Mesenchymal stem cell (in vitro differentiated cells and primary cell): ENCODE data around the gene DSCAM.

Experiments used
- DNase-seq: peaks from one replicate; pipeline ENCODE4 v3.0.0-alpha.2; 2013
- H2AFZ ChIP-seq: one replicate; pipeline ENCODE4 v1.6.1; 2013; ENCODE audit warnings: low read depth, mild to moderate bottlenecking, control low read depth, inconsistent platforms, low read length, moderate library complexity
- H2AK5ac ChIP-seq: 2 replicates; pipeline ENCODE4 v1.6.1; 2013; ENCODE audit warnings: low read length, moderate library complexity, mild to moderate bottlenecking, inconsistent platforms; ENCODE audit not compliant: severe bottlenecking
- H2BK120ac ChIP-seq: one replicate; pipeline ENCODE4 v1.6.1; 2013; ENCODE audit warnings: low read depth, mild to moderate bottlenecking, inconsistent platforms, low read length, moderate library complexity
- H2BK12ac ChIP-seq, 2 experiments: one replicate each; pipeline ENCODE4 v1.6.1; 2013; ENCODE audit warnings: inconsistent platforms in 2 of 2, low read length in 2 of 2, mild to moderate bottlenecking in 2 of 2, moderate library complexity in 2 of 2, control low read depth in 1 of 2
- H2BK15ac ChIP-seq: one replicate; pipeline ENCODE4 v1.6.1; 2013; ENCODE audit warnings: mild to moderate bottlenecking, low read depth, inconsistent platforms; ENCODE audit not compliant: poor library complexity, severe bottlenecking
- H2BK5ac ChIP-seq: 2 replicates; pipeline ENCODE4 v1.6.1; 2013; ENCODE audit warnings: low read depth, mild to moderate bottlenecking, low read length, control low read depth, inconsistent platforms; ENCODE audit not compliant: poor library complexity, severe bottlenecking
- H3K14ac ChIP-seq, 2 experiments: one replicate each; pipeline ENCODE4 v1.6.1; 2013; ENCODE audit warnings: inconsistent platforms in 2 of 2, low read length in 2 of 2, control low read depth in 1 of 2, mild to moderate bottlenecking in 1 of 2, moderate library complexity in 1 of 2
- H3K18ac ChIP-seq, 2 experiments: one replicate each; pipeline ENCODE4 v1.6.1; 2013; ENCODE audit warnings: inconsistent platforms in 2 of 2, low read length in 2 of 2, control low read depth in 1 of 2, low read depth in 1 of 2, mild to moderate bottlenecking in 1 of 2
- H3K23ac ChIP-seq, 2 experiments: one replicate each; pipeline ENCODE4 v1.6.1; 2013; ENCODE audit warnings: inconsistent platforms in 2 of 2, low read length in 2 of 2, mild to moderate bottlenecking in 2 of 2, moderate library complexity in 2 of 2, control low read depth in 1 of 2
- H3K27ac ChIP-seq: 2 replicates; pipeline ENCODE4 v1.5.1; 2013; ENCODE audit warnings: mild to moderate bottlenecking, moderate library complexity, low read length, control low read depth, inconsistent platforms; ENCODE audit not compliant: poor library complexity, severe bottlenecking
- H3K27me3 ChIP-seq, 2 experiments: 2 replicates each; pipeline versions ENCODE4 v1.6.1 to v1.7.0; 2013; ENCODE audit warnings: low read length in 2 of 2, mild to moderate bottlenecking in 2 of 2, moderate library complexity in 2 of 2, control low read depth in 1 of 2, inconsistent platforms in 1 of 2; ENCODE audit not compliant: control insufficient read depth in 1 of 2, insufficient read depth in 1 of 2
- H3K36me3 ChIP-seq, 2 experiments: 2 replicates each; pipeline versions ENCODE4 v1.6.1 to v1.7.0; 2013; ENCODE audit warnings: low read length in 2 of 2, control low read depth in 1 of 2, inconsistent platforms in 1 of 2, low read depth in 1 of 2, mild to moderate bottlenecking in 1 of 2; ENCODE audit not compliant: insufficient read depth in 2 of 2, control insufficient read depth in 1 of 2
- H3K4ac ChIP-seq, 2 experiments: one replicate each; pipeline ENCODE4 v1.6.1; 2013; ENCODE audit warnings: inconsistent platforms in 2 of 2, low read length in 2 of 2, mild to moderate bottlenecking in 2 of 2, moderate library complexity in 2 of 2, control low read depth in 1 of 2, low read depth in 1 of 2
- H3K4me1 ChIP-seq: 2 replicates; pipeline ENCODE4 v1.6.1; 2013; ENCODE audit warnings: low read depth, low read length, control low read depth; ENCODE audit not compliant: control insufficient read depth, insufficient read depth
- H3K4me2 ChIP-seq: 2 replicates; pipeline ENCODE4 v1.6.1; 2013; ENCODE audit warnings: low read length, mild to moderate bottlenecking, inconsistent platforms; ENCODE audit not compliant: poor library complexity, severe bottlenecking
- H3K4me3 ChIP-seq, 2 experiments: 2 replicates each; pipeline versions ENCODE4 v1.5.1 to v1.7.0; 2013; ENCODE audit warnings: low read length in 2 of 2, mild to moderate bottlenecking in 2 of 2, control low read depth in 1 of 2, low read depth in 1 of 2; ENCODE audit not compliant: insufficient read depth in 1 of 2
- H3K79me1 ChIP-seq: replicated peaks from 2 replicates; pipeline ENCODE4 v1.6.1; 2013; ENCODE audit warnings: mild to moderate bottlenecking, control low read depth, low read length, inconsistent platforms; ENCODE audit not compliant: poor library complexity, severe bottlenecking
- H3K9ac ChIP-seq: 2 replicates; pipeline ENCODE4 v1.7.0; 2013; ENCODE audit warnings: mild to moderate bottlenecking, low read length, moderate library complexity
- H3K9me3 ChIP-seq: 2 replicates; pipeline ENCODE4 v1.7.0; 2013; ENCODE audit warnings: mild to moderate bottlenecking, low read length; ENCODE audit not compliant: control insufficient read depth
- H4K8ac ChIP-seq: one replicate; pipeline ENCODE4 v1.6.1; 2013; ENCODE audit warnings: inconsistent platforms, mild to moderate bottlenecking, low read length, moderate library complexity
- H4K91ac ChIP-seq: one replicate; pipeline ENCODE4 v1.6.1; 2013; ENCODE audit warnings: mild to moderate bottlenecking, low read length, inconsistent platforms
- WGBS: methylation state at CpG from one replicate; pipeline ENCODE4 v1.1.7; 2013; ENCODE audit warnings: mixed read lengths; 5-methylcytosine and 5-hydroxymethylcytosine counted together

DSCAM gene

GRCh38 chr21:40490408-40490807 is 356.6 kb downstream of the DSCAM start:
- Histone ChIP-seq H3K9me3 (peaks cover 19% of the 10 kb centered on the region), H3K36me3 (no peaks in the 10 kb centered on the region), H4K91ac (no peak overlapping the region), H3K14ac (no peak overlapping the region), H3K4me1 (no peaks in the 10 kb centered on the region), H2AK5ac (no peak overlapping the region), H3K79me1 (no peaks in the 10 kb centered on the region), H3K18ac (no peak overlapping the region), H2BK5ac (no peak overlapping the region), H3K4ac (no peak overlapping the region), H2AFZ (no peak overlapping the region), H3K4me2 (no peak overlapping the region), H2BK15ac (no peak overlapping the region), H3K9ac (no peak overlapping the region), H2BK120ac (no peak overlapping the region), H3K27ac (no peak overlapping the region), H3K4me3 (no peak overlapping the region), H2BK12ac (no peak overlapping the region), H3K23ac (no peak overlapping the region), H4K8ac (no peak overlapping the region), H3K27me3 (no peaks in the 10 kb centered on the region)
- 60% methylated on average over 1 of the region's 1 CpG for WGBS
- DNase-seq, result no peak

- Histone ChIP-seq H3K9me3 (peaks cover 19% of the 10 kb centered on the region), H3K4me3 (no peak overlapping the region), H2AFZ (no peak overlapping the region), H3K27me3 (no peaks in the 10 kb centered on the region), H4K91ac (no peak overlapping the region), H2BK5ac (no peak overlapping the region), H2BK15ac (no peak overlapping the region), H3K27ac (no peak overlapping the region), H2AK5ac (no peak overlapping the region), H3K79me1 (no peaks in the 10 kb centered on the region), H2BK12ac (no peak overlapping the region), H4K8ac (no peak overlapping the region), H3K23ac (no peak overlapping the region), H3K14ac (no peak overlapping the region), H3K36me3 (no peaks in the 10 kb centered on the region), H3K4me1 (no peaks in the 10 kb centered on the region), H3K4ac (no peak overlapping the region), H3K18ac (no peak overlapping the region), H3K4me2 (no peak overlapping the region), H2BK120ac (no peak overlapping the region), H3K9ac (no peak overlapping the region)
- 59% methylated on average over 1 of the region's 1 CpG for WGBS
- DNase-seq, result no peak
Observed at GRCh38 chr21:40489001-40489400, 358.0 kb downstream of the DSCAM start.

GRCh38 chr21:40481764-40482163 is 365.2 kb downstream of the DSCAM start:
- Histone ChIP-seq H3K4me3 (no peak overlapping the region), H3K4ac (no peak overlapping the region), H3K4me1 (no peaks in the 10 kb centered on the region), H2BK5ac (no peak overlapping the region), H3K9ac (no peak overlapping the region), H3K27me3 (no peaks in the 10 kb centered on the region), H3K36me3 (no peaks in the 10 kb centered on the region), H3K18ac (no peak overlapping the region), H3K4me2 (no peak overlapping the region), H2AFZ (no peak overlapping the region), H2AK5ac (no peak overlapping the region), H3K79me1 (no peaks in the 10 kb centered on the region), H3K23ac (no peak overlapping the region), H2BK12ac (no peak overlapping the region), H4K8ac (no peak overlapping the region), H3K27ac (no peak overlapping the region), H3K9me3 (no peaks in the 10 kb centered on the region), H3K14ac (no peak overlapping the region), H2BK15ac (no peak overlapping the region), H4K91ac (no peak overlapping the region), H2BK120ac (no peak overlapping the region)
- no peak for DNase-seq
- WGBS, result 86% methylated on average over 9 of the region's 9 CpGs

DNA sequence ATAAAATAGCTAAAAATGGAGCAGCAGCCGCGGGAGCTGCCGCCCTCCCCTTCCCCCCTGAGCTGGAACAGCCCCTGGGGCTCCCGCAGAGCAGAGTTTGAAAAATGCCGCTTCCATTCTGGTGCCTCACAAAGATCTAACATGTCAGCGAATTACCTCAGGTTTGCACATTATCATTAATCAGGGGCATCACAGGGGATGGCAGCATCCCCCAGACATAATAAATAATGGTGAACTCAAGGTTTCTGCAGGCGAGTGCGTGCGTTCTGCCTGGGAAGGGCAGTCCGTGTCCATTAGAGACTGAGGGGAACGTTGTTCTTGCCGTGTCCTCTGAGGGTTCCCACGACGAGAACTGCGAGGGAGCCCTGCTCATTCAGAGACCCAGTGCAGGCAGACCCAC is 372.4 kb downstream of the DSCAM start:
- no peaks in the 10 kb centered on the region for H3K79me1 ChIP-seq
- 86% methylated on average over 15 of the region's 15 CpGs for WGBS
- no peak overlapping the region for H2BK120ac ChIP-seq
- no peak overlapping the region for H2AK5ac ChIP-seq
- H3K14ac ChIP-seq, result no peak overlapping the region
- no peak overlapping the region for H2BK15ac ChIP-seq
- H4K91ac ChIP-seq, result no peak overlapping the region
- H3K4me1 ChIP-seq, result no peaks in the 10 kb centered on the region
- no peak overlapping the region for H4K8ac ChIP-seq
- no peak overlapping the region for H3K4me3 ChIP-seq
- H3K27ac ChIP-seq, result no peak overlapping the region
- H3K9me3 ChIP-seq, result no peaks in the 10 kb centered on the region
- no peaks in the 10 kb centered on the region for H3K27me3 ChIP-seq
- no peak overlapping the region for H3K9ac ChIP-seq
- no peak overlapping the region for H3K4ac ChIP-seq
- DNase-seq, result no peak
- no peak overlapping the region for H2BK5ac ChIP-seq
- H3K4me2 ChIP-seq, result no peak overlapping the region
- no peak overlapping the region for H2AFZ ChIP-seq
- no peak overlapping the region for H2BK12ac ChIP-seq
- no peak overlapping the region for H3K23ac ChIP-seq
- H3K36me3 ChIP-seq, result no peaks in the 10 kb centered on the region
- H3K18ac ChIP-seq, result no peak overlapping the region
